Mesenchymal stem cell (in vitro differentiated cells and primary cell): ENCODE results near the gene ENG.
A peak's percentile ranks its signal among the peaks of the same experiment; 100 is the strongest.

ENCODE experiments used
- DNase-seq: peaks from one replicate; pipeline ENCODE4 v3.0.0-alpha.2; 2013
- H2AFZ ChIP-seq: one replicate; pipeline ENCODE4 v1.6.1; 2013; ENCODE audit warnings: low read depth, mild to moderate bottlenecking, control low read depth, inconsistent platforms, low read length, moderate library complexity
- H2AK5ac ChIP-seq: 2 replicates; pipeline ENCODE4 v1.6.1; 2013; ENCODE audit warnings: low read length, moderate library complexity, mild to moderate bottlenecking, inconsistent platforms; ENCODE audit not compliant: severe bottlenecking
- H2BK120ac ChIP-seq: one replicate; pipeline ENCODE4 v1.6.1; 2013; ENCODE audit warnings: low read depth, mild to moderate bottlenecking, inconsistent platforms, low read length, moderate library complexity
- H2BK12ac ChIP-seq, 2 experiments: one replicate each; pipeline ENCODE4 v1.6.1; 2013; ENCODE audit warnings: inconsistent platforms in 2 of 2, low read length in 2 of 2, mild to moderate bottlenecking in 2 of 2, moderate library complexity in 2 of 2, control low read depth in 1 of 2
- H2BK15ac ChIP-seq: one replicate; pipeline ENCODE4 v1.6.1; 2013; ENCODE audit warnings: mild to moderate bottlenecking, low read depth, inconsistent platforms; ENCODE audit not compliant: poor library complexity, severe bottlenecking
- H2BK5ac ChIP-seq: 2 replicates; pipeline ENCODE4 v1.6.1; 2013; ENCODE audit warnings: low read depth, mild to moderate bottlenecking, low read length, control low read depth, inconsistent platforms; ENCODE audit not compliant: poor library complexity, severe bottlenecking
- H3K14ac ChIP-seq, 2 experiments: one replicate each; pipeline ENCODE4 v1.6.1; 2013; ENCODE audit warnings: inconsistent platforms in 2 of 2, low read length in 2 of 2, control low read depth in 1 of 2, mild to moderate bottlenecking in 1 of 2, moderate library complexity in 1 of 2
- H3K18ac ChIP-seq, 2 experiments: one replicate each; pipeline ENCODE4 v1.6.1; 2013; ENCODE audit warnings: inconsistent platforms in 2 of 2, low read length in 2 of 2, control low read depth in 1 of 2, low read depth in 1 of 2, mild to moderate bottlenecking in 1 of 2
- H3K23ac ChIP-seq, 2 experiments: one replicate each; pipeline ENCODE4 v1.6.1; 2013; ENCODE audit warnings: inconsistent platforms in 2 of 2, low read length in 2 of 2, mild to moderate bottlenecking in 2 of 2, moderate library complexity in 2 of 2, control low read depth in 1 of 2
- H3K27ac ChIP-seq: 2 replicates; pipeline ENCODE4 v1.5.1; 2013; ENCODE audit warnings: mild to moderate bottlenecking, moderate library complexity, low read length, control low read depth, inconsistent platforms; ENCODE audit not compliant: poor library complexity, severe bottlenecking
- H3K27me3 ChIP-seq, 2 experiments: 2 replicates each; pipeline versions ENCODE4 v1.6.1 to v1.7.0; 2013; ENCODE audit warnings: low read length in 2 of 2, mild to moderate bottlenecking in 2 of 2, moderate library complexity in 2 of 2, control low read depth in 1 of 2, inconsistent platforms in 1 of 2; ENCODE audit not compliant: control insufficient read depth in 1 of 2, insufficient read depth in 1 of 2
- H3K36me3 ChIP-seq, 2 experiments: 2 replicates each; pipeline versions ENCODE4 v1.6.1 to v1.7.0; 2013; ENCODE audit warnings: low read length in 2 of 2, control low read depth in 1 of 2, inconsistent platforms in 1 of 2, low read depth in 1 of 2, mild to moderate bottlenecking in 1 of 2; ENCODE audit not compliant: insufficient read depth in 2 of 2, control insufficient read depth in 1 of 2
- H3K4ac ChIP-seq, 2 experiments: one replicate each; pipeline ENCODE4 v1.6.1; 2013; ENCODE audit warnings: inconsistent platforms in 2 of 2, low read length in 2 of 2, mild to moderate bottlenecking in 2 of 2, moderate library complexity in 2 of 2, control low read depth in 1 of 2, low read depth in 1 of 2
- H3K4me1 ChIP-seq: 2 replicates; pipeline ENCODE4 v1.6.1; 2013; ENCODE audit warnings: low read depth, low read length, control low read depth; ENCODE audit not compliant: control insufficient read depth, insufficient read depth
- H3K4me2 ChIP-seq: 2 replicates; pipeline ENCODE4 v1.6.1; 2013; ENCODE audit warnings: low read length, mild to moderate bottlenecking, inconsistent platforms; ENCODE audit not compliant: poor library complexity, severe bottlenecking
- H3K4me3 ChIP-seq, 2 experiments: 2 replicates each; pipeline versions ENCODE4 v1.5.1 to v1.7.0; 2013; ENCODE audit warnings: low read length in 2 of 2, mild to moderate bottlenecking in 2 of 2, control low read depth in 1 of 2, low read depth in 1 of 2; ENCODE audit not compliant: insufficient read depth in 1 of 2
- H3K79me1 ChIP-seq: replicated peaks from 2 replicates; pipeline ENCODE4 v1.6.1; 2013; ENCODE audit warnings: mild to moderate bottlenecking, control low read depth, low read length, inconsistent platforms; ENCODE audit not compliant: poor library complexity, severe bottlenecking
- H3K9ac ChIP-seq: 2 replicates; pipeline ENCODE4 v1.7.0; 2013; ENCODE audit warnings: mild to moderate bottlenecking, low read length, moderate library complexity
- H3K9me3 ChIP-seq: 2 replicates; pipeline ENCODE4 v1.7.0; 2013; ENCODE audit warnings: mild to moderate bottlenecking, low read length; ENCODE audit not compliant: control insufficient read depth
- H4K8ac ChIP-seq: one replicate; pipeline ENCODE4 v1.6.1; 2013; ENCODE audit warnings: inconsistent platforms, mild to moderate bottlenecking, low read length, moderate library complexity
- H4K91ac ChIP-seq: one replicate; pipeline ENCODE4 v1.6.1; 2013; ENCODE audit warnings: mild to moderate bottlenecking, low read length, inconsistent platforms
- WGBS: methylation state at CpG from one replicate; pipeline ENCODE4 v1.1.7; 2013; ENCODE audit warnings: mixed read lengths; 5-methylcytosine and 5-hydroxymethylcytosine counted together

The ENG gene

DNA sequence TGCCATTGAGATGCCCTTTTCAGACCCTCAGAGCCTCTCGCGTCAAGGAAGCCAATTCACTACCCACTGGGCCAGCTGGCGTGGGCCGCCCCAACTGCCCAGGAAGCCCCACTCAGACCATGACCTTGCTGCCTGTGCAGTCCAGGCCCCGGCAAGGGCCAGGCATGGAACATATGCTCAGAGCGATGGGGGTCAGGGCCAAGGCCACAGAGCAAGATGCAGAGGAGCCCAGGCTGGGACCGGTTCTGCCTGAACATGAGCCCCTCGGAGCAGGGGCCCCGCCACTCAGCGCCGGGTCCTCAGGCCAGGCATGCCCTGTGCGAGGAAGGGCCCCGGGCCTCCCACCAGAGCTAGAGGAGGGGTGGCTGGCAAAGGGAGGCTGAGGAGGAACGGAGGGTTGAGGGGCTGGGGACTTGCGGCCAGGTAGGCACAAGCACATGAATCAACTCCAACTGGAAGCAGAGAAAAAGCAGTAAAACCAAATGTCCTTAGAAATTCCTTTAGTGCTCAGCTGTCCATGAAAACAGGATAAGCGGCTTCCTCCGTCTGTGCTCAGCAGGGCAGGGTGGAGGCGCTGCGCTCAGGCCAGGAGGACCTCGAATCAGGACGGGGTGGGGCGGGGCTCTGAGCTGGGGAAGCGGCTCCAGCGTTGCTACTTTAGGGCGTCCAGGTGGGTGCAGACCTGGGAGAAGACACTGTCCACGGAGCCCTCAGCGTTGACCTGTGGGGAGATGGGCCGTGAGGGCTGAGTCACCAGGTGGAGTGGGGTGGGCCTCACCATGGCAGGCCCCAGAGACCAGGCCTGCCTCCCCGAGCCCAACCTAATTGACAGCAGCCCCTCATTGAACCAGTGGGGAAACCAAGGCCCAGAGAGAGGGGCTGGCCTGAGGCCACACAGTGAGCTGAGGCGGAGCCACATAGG lies 13.2 kb upstream of the ENG start:
- no peak overlapping the region for H3K23ac ChIP-seq
- no peak overlapping the region for H3K9ac ChIP-seq
- H3K18ac ChIP-seq, result peak overlapping the region in 1 of 2 experiments; percentile 18
- H3K79me1 ChIP-seq, result no peaks in the 10 kb centered on the region
- no peak overlapping the region for H4K8ac ChIP-seq
- H2BK12ac ChIP-seq, result no peak overlapping the region
- no peak overlapping the region for H3K4me3 ChIP-seq
- no peak overlapping the region for H3K27ac ChIP-seq
- H3K4ac ChIP-seq, result no peak overlapping the region
- no peak overlapping the region for H2BK5ac ChIP-seq
- H2AFZ ChIP-seq, result no peak overlapping the region
- no peak overlapping the region for H3K4me2 ChIP-seq
- no peak for DNase-seq
- H4K91ac ChIP-seq, result peak overlapping the region; percentile 9
- peaks cover 14% of the 10 kb centered on the region for H3K4me1 ChIP-seq
- H2BK120ac ChIP-seq, result no peak overlapping the region
- H2AK5ac ChIP-seq, result no peak overlapping the region
- H3K14ac ChIP-seq, result no peak overlapping the region
- H3K27me3 ChIP-seq, result no peaks in the 10 kb centered on the region
- WGBS, result 92% methylated on average over 30 of the region's 30 CpGs
- peaks cover 57 to 69% of the 10 kb centered on the region in 2 experiments for H3K36me3 ChIP-seq
- no peaks in the 10 kb centered on the region for H3K9me3 ChIP-seq
- no peak overlapping the region for H2BK15ac ChIP-seq

DNA sequence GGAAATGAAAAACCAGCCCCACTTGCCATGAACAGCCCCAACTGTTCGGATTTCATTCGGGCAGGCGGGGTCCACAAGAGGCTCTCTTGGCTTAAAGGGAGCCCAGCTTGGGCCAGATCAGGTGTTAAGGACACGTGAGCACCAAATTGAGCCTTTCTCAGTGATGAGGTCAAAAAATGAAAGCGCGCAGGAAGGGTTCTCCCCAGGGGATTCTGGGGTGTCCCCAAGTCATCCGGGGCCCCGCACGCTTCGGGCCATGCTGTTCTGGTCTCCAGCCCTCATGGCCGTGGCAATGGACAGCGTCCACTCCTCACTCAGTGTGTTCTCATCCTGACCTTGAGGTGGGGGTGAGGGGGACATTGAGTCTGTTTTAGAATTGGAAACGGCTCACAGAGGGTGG lies 12.1 kb upstream of the ENG start:
- H3K9me3 ChIP-seq, result no peaks in the 10 kb centered on the region
- H3K23ac ChIP-seq, result no peak overlapping the region
- H3K79me1 ChIP-seq, result no peaks in the 10 kb centered on the region
- WGBS, result 97% methylated on average over 13 of the region's 13 CpGs
- H3K27ac ChIP-seq, result no peak overlapping the region
- H3K18ac ChIP-seq, result no peak overlapping the region
- H3K4ac ChIP-seq, result no peak overlapping the region
- H2BK15ac ChIP-seq, result no peak overlapping the region
- no peak for DNase-seq
- no peak overlapping the region for H3K9ac ChIP-seq
- no peak overlapping the region for H2BK5ac ChIP-seq
- no peak overlapping the region for H3K14ac ChIP-seq
- H3K27me3 ChIP-seq, result no peaks in the 10 kb centered on the region
- peaks cover 20% of the 10 kb centered on the region for H3K4me1 ChIP-seq
- H3K36me3 ChIP-seq, result peaks cover 47 to 58% of the 10 kb centered on the region in 2 experiments
- H3K4me2 ChIP-seq, result no peak overlapping the region
- no peak overlapping the region for H2AK5ac ChIP-seq
- no peak overlapping the region for H2BK12ac ChIP-seq
- H2AFZ ChIP-seq, result no peak overlapping the region
- H4K91ac ChIP-seq, result no peak overlapping the region
- H3K4me3 ChIP-seq, result no peak overlapping the region
- no peak overlapping the region for H2BK120ac ChIP-seq
- H4K8ac ChIP-seq, result no peak overlapping the region

DNA sequence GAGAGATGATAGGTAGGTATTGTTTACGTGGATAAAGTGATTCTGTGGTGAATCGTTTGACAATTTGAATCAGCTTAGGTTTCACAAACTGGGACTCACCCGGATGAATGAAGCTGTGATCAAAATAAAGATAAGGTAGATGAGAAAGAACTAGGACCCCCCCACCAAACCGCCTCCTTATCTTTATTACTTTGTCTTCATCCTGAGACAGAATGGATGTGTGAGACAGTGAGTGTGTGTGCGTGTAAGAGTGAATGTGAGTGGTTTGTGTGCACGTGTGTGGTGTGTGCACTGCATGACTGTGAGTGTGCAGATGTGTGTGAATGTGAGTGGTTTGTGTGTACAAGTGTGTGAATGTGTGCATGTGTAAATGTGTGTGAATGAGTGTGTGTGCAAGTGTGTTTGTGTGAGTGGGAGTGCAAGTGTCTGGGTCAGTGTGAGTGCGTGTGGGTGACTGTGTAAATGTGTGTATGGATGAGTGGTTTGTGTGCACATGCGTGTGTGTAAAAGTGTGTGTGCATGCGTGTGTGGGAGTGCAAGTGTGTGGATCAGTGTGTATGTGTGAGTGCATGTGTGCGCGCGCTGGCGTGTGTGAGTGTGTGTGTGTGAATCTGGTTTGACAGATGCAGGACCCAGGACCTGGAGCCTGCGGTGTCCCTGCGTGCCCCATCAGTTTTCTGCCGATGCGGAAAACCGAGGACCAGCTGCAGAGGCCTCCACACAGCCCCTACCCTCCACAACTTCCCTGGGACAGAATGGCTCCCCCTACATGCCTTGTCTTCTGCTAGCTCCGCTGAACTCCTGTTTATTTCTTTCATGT lies 11.4 kb upstream of the ENG start:
- no peaks in the 10 kb centered on the region for H3K27me3 ChIP-seq
- H3K4me3 ChIP-seq, result no peak overlapping the region
- no peak overlapping the region for H2BK5ac ChIP-seq
- no peak overlapping the region for H3K4me2 ChIP-seq
- H3K9ac ChIP-seq, result no peak overlapping the region
- H2BK120ac ChIP-seq, result no peak overlapping the region
- H2AFZ ChIP-seq, result no peak overlapping the region
- no peak overlapping the region for H2BK15ac ChIP-seq
- no peak overlapping the region for H3K23ac ChIP-seq
- H4K8ac ChIP-seq, result no peak overlapping the region
- peak overlapping the region; percentile 0 for H4K91ac ChIP-seq
- H3K18ac ChIP-seq, result peak overlapping the region in 1 of 2 experiments; percentile 58
- H3K9me3 ChIP-seq, result no peaks in the 10 kb centered on the region
- H3K27ac ChIP-seq, result peak overlapping the region; percentile 12
- no peak for DNase-seq
- peaks cover 20% of the 10 kb centered on the region for H3K4me1 ChIP-seq
- no peak overlapping the region for H2AK5ac ChIP-seq
- H3K4ac ChIP-seq, result no peak overlapping the region
- H3K14ac ChIP-seq, result no peak overlapping the region
- H3K36me3 ChIP-seq, result peaks cover 40 to 51% of the 10 kb centered on the region in 2 experiments
- WGBS, result 82% methylated on average over 17 of the region's 19 CpGs
- H3K79me1 ChIP-seq, result no peaks in the 10 kb centered on the region
- peak overlapping the region in 1 of 2 experiments; percentile 52 for H2BK12ac ChIP-seq

GRCh38 chr9:127863191-127863621 lies 8.7 kb upstream of the ENG start:
- no peaks in the 10 kb centered on the region for H3K79me1 ChIP-seq
- H3K36me3 ChIP-seq, result peaks cover 20 to 29% of the 10 kb centered on the region in 2 experiments
- H3K18ac ChIP-seq, result peak overlapping the region in 1 of 2 experiments; percentile 28
- H3K4me2 ChIP-seq, result no peak overlapping the region
- H3K27ac ChIP-seq, result no peak overlapping the region
- H2BK120ac ChIP-seq, result no peak overlapping the region
- DNase-seq, result no peak
- H4K91ac ChIP-seq, result peak overlapping the region; percentile 37
- H3K23ac ChIP-seq, result no peak overlapping the region
- no peak overlapping the region for H3K4me3 ChIP-seq
- H3K9me3 ChIP-seq, result no peaks in the 10 kb centered on the region
- no peaks in the 10 kb centered on the region for H3K27me3 ChIP-seq
- peak overlapping the region in 1 of 2 experiments; percentile 31 for H3K14ac ChIP-seq
- WGBS, result 79% methylated on average over 10 of the region's 13 CpGs
- H2BK12ac ChIP-seq, result peak overlapping the region; percentile 62 to 74
- H3K4ac ChIP-seq, result peak overlapping the region in 1 of 2 experiments; percentile 81
- H3K4me1 ChIP-seq, result peaks cover 18% of the 10 kb centered on the region
- H2BK15ac ChIP-seq, result peak overlapping the region; percentile 34
- peak overlapping the region; percentile 57 for H4K8ac ChIP-seq
- H2AK5ac ChIP-seq, result no peak overlapping the region
- no peak overlapping the region for H2AFZ ChIP-seq
- no peak overlapping the region for H3K9ac ChIP-seq
- no peak overlapping the region for H2BK5ac ChIP-seq
